LHCN-M2 (cell line): ENCODE measurements around the gene PLK5. TPM values are rescaled to one million over a fixed set of nuclear protein-coding genes. Genes with fewer than 3 reads are reported as not detected.
"Not testable (repeated sequence)": the region's sequence is repeated elsewhere in the genome, so short reads cannot be mapped to it uniquely, and the experiment has no call there.

Experiments
- DNase-seq: peaks from one replicate; pipeline ENCODE4 v3.0.0-alpha.2; 2012; ENCODE audit warnings: low read depth
- polyA plus RNA-seq: library from polyadenylated mRNA; unstranded; fragments of >200 nt; gene quantifications from one replicate; pipeline ENCODE4 v1.2.1, GENCODE V29; 2012; ENCODE audit warnings: missing spikeins
- total RNA-seq: library from RNA; depleted of rRNA; stranded (reverse); fragments of >200 nt; gene quantifications from 2 replicates; pipeline ENCODE4 v1.2.3, GENCODE V29; 2014; rRNA removed

Gene PLK5, protein sequence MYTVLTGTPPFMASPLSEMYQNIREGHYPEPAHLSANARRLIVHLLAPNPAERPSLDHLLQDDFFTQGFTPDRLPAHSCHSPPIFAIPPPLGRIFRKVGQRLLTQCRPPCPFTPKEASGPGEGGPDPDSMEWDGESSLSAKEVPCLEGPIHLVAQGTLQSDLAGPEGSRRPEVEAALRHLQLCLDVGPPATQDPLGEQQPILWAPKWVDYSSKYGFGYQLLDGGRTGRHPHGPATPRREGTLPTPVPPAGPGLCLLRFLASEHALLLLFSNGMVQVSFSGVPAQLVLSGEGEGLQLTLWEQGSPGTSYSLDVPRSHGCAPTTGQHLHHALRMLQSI
- total RNA-seq: not detected in 2 replicates
- polyA plus RNA-seq: not detected

DNA sequence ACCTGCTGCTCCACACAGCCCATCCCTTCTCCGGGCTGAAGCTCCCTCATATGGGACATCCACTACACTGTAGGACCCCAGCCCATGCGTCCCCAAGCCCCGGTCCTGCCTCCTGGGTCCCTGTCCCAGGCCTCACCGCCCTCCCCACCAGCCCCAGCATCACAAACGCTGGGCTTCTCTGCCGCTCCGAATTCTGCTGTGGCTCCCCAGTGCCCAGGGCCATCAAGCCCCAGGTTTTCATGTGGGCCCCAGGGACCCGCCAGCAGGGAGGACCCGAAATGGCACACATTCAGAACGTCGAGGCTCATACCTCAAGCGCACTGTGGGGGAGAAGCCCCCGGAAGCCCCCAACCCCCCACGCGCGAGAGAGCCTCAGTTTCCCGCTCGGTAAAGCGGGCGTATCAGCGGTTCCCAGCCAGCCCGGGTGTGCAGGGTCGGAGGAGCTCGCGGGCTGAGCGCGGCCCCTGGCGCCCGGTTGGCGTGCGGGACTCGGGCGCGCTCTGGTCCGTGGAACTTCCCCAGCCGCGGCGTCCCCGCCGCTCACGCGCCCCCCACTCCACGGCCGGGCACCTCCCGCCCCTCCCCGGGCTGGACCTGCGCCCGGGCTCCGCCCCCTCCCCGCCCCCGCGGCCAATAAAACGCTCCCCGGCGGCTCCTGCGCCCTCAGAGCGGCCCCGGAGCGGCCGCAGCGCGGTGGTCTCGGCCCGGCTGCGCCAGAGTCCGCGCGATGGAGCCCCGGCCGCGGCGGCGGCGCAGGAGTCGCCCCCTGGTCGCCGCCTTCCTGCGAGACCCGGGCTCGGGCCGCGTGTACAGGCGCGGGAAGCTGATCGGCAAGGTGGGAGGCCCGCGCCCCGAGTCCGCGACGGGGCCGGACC, at the start of gene PLK5:
TSS of gene PLK5 (plus strand) at position 666 of the 875 bp plus-strand sequence. CDS start 2,920 bp downstream, outside the sequence.
- no peak for DNase-seq

DNA sequence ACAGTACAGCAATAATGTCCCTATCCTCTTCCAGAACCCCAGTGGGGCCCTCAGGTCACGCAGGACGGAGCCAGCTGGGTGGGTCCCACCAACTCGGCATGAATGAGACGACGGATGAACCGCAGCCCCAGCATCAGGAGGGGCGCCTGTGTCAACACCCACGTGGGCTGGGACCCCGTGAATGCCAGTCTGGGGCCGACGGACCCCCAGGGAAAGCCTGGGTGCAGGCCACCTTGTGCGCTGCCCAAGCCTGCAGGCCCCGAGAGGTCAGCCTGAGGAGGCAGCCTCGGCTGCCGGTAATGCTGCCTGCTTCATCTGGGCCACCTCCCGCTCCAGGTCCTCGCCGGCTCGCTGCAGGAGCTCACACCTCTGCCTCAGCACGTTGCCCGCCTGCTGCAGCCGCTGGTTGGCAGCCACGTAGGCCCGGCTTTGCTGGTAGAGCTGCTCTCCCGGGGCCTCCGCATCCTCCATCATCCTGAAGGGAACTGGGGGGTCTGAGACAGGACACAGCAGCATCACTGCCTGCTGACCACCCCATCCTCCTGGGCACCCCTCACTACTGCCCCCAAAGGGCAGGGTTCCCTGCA, 49.0 kb upstream of the PLK5 start:
- DNase-seq: no peak

DNA sequence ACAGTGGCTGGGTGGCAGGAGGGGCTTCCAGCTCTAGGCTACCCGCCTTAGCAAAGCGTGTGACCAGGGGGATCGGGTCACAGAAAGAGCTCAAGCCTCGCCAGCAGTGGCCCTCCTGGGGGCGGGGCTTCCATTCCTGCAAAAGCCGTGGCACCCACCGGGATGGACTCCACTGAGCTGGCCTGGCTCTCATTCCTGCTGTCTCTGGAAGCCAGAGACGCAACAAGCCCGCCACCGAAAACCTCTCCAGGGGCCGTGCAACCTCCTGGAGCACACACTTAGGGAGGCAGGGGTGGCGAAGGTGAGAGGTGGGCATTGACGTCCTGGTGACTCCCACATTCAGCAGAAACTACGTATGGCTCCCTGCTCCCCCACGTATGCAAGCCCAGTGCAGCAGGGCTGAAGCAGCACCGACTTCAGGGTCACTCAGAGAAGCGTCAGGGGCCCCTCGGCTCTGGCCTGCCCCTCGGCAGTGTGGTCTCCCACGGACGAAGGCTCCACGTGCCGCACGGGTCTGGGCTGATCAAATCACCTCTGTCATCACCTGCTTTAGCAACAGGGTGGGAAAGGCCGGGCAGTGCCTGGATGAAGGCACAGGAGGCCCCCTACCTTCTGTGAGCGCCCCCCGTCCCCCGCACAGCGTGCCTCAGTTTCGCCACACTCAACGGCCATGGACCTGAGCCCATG, 48.0 kb upstream of the PLK5 start:
- DNase-seq: no peak

DNA sequence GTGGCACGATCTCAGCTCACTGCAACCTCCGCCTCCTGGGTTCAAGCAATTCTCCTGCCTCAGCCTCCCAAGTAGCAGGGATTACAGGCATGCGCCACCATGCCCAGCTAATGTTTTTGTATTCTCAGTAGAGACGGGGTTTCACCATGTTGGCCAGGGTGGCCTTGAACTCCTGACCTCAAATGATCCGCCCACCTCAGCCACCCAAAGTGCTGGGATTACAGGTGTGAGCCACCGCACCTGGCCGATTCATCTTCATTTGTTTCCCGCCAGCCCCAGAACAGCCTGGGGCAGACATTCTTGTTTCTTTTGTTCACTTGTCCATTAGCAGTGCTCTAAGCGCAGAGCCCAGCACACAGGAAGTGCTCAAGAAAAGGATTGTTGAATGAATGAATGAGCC, 46.8 kb upstream of the PLK5 start:
- not testable (repeated sequence) for DNase-seq

DNA sequence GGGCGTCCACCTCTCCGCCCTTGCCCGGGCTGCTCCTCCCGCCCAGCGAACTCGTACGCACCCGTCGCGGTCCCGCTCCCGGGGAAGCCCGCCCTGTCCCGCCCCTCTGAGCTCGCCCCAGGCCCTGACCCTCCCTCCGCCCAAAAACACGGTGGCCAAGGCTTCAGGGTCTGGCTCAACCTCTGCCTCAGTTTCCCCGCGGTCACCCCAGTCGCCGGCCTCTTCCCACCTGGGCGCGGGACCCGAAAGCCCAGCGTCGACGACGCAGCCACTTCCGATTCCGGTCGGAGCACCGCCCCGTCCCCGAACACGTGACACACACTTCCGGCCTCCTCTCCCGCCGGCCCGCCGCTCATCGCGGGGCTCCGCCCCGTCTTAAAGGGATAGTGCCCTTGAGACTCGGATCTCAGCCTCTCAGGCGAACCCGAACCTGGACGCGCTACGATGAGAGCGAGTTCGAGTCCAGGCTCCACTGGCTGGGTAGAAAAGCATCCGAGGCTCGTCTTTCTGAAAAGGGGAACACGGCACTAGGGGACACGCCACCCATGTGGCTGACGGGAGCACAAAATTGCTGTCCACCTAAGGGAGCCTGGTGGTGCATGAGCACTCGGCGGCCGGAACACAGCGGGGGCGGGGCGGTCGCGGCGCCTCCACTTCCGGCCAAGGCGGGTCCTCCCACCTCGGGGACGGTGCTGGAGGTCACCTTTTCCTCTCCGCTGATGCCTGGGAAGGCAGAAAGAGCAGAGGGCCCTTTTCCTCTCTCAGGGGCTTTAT, 44.8 kb upstream of the PLK5 start, which contains the start of gene C19orf25:
TSS of gene C19orf25 (minus strand) at position 282 of the 774 bp plus-strand sequence. CDS start 312 bp downstream, outside the sequence.
- DNase-seq: peak; percentile 89

DNA sequence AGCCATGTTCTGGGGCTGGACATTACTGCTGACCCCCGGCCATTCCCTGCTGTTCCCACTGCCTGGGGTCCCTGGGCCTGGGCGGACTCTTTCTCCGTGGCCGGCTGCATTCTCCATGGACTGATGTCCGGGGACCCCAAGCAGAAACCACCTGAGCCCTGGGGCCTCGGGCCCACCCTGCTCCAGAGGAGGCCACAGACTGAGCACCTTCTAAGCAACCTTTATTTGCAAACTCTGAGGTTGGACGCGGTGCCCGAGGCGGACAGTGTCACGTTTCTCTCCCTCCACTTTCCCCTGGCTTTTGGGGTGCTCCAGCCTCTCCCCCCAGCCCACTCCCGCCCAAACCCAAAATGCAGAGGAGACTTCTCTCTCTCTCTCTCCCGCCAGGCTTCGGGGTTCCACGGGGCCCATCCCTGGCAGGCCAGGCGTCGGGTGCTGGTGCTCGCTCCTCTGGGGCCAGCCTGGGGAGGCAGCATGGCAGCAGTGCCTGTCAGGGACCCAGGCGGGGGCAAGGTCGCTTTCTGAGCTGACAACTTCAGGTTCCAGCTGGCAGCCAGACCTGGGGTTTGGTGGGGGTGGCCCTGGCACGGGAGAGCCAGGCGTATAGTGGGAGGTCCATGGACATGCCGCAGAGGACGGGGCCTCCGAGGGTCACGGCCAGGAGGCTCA, 42.5 kb upstream of the PLK5 start:
- no peak for DNase-seq

DNA sequence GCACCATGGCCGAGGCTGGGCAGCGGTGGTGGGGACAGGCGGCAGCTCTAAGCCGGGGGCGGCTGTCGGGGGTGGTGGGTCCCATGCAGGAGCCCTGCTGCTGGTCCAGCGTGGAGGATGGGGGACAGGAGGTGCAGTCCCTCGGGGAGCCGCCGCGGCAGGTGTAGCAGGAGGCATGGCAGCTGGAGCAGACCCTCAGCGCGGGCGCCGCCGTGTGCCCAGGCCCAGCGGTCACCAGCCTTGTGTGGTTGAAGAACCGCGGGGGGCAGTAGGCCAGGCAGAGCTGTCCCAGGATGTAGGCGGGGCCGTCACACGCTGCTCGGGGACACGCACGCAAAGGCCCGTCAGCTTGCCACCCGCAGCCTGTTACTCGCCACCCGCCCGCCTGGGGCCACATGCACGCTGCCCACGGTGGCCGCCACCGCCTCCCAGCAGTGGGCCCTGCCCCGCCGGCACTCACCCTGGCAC, 42.0 kb upstream of the PLK5 start:
- DNase-seq: no peak

DNA sequence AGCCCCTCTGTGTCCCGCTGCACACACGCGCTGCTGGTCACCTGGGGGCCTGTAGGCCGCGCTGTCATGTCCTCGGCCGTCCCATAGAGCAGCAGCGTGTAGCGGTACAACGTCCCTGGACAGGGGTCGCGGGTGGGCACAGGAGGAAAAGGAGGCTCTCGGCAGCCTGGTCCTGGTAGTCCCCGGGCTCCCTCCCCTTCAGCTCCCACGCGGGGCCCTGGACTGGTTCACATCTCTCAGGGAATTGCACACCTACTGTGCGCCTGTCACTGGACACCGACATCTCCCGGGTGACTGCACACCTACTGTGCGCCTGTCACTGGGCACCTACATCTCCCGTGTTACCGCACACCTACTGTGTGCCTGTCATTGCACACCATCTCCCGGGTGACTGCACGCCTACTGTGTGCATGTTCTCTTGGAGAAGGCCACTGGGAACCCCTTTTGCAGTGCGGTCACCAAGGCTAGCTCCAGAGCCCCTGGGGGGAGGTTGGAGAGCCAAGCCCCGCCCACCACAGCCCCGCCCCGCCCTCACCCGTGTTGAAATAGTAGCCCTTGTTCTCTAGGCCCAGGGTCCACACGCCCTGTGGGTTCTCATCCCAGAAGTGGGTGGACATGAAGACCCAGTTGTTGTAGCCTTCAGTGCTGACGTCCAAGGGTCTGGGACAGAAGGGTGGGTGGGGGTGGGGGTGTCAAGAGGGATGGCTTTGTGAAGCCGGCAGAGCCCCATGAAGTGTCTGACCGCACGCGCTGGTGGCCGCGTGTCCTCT, 41.3 kb upstream of the PLK5 start:
- no peak for DNase-seq

DNA sequence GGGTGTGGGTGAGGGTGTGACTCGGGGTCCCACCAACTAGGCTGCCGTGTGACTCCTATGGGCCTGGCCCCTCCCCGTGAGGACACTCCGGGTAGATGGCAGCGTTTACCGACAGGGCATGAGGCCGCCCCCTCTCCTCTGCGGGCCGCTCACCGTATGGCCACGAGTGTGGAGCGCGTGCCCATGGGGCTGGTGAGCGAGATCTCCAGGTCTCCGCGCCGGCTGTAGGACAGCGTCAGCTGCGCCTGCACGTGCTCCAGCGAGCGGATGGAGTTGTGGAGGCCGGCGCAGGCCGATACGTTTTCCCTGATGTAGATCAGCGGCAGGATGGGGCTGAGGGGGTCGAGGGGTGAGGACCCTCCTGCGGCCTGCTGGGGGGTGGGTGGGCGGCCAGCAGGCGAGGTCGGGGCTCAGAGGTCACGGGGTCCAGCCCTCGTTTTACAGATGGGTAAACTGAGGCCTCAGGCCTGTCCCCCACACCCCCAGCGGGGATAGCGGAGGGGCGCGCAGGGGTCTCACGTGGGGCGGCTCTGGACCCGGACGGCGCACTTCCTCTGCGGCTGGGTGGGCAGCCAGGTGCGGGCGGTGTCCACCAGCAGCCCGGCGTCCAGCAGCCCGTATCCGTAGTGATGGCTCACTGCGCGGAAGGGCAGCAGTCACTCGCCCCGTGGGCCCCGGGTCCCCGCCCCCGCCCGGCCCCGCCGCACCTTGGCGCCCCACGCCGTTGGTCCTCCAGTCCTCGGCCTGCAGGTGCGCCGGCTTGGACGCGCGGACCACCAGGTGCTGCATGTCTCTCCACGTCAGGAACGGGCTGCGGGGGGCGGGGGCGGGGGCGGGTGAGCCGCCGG, 40.5 kb upstream of the PLK5 start:
- DNase-seq: no peak

DNA sequence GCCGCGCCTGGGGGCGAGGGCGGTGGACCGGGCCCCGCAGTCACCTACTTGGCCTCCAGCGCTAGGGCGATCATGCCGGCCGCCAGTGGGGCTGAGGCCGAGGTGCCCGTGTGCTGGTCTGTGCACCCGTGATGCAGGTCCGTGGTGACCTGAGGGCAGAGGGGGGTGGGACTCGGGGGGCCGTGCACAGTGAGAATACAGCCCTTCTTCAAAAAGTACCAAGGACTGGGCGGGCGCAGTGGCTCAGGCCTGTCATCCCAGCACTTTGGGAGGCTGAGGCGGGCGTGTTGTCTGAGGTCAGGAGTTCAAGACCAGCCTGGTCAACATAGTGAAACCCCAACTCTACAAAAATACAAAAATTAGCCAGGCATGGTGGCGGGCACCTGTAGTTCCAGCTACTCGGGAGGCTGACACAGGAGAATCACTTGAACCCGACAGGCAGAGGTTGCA, 39.9 kb upstream of the PLK5 start:
- DNase-seq: no peak

DNA sequence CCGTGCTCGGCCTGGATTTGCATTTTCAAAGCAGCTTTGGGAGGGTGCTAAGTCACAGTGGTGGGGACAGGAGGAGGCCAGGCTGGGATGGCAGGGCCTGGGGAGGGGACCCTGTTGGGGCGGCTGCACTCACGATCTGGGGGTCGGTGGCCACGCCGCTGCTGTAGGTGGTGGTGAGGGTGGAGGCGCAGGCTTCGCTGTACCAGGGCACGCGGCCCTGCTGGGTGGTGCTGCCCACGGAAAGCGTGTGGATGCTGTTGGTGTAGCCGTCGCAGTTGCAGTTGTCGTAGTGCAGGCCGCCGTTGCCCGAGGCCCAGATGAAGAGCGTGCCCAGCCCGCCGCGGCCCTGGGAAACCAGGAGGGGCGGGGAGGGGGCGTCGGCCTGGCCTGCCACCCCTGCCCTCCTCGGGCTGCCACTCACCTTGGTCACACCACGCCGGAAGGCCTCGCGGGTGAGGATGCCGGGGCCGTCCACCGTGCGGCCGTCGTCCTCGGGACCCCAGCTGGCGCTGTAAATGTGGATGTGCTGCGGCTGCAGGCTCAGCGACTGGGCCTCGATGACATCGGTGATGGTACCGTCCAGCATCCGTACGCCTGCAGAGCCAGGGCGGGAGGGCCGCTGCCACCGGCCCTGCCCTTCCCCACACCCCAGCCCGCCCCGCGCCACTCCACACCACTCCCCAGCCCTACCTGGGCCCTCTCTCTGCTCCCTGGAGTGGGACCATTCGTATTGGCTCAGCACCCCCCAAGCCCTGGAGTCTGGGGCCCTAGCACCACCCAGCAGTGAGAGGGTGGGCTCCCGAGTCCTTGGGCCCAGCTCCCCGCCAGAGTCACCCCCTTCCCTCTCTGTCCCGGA, 36.9 kb upstream of the PLK5 start:
- no peak for DNase-seq

DNA sequence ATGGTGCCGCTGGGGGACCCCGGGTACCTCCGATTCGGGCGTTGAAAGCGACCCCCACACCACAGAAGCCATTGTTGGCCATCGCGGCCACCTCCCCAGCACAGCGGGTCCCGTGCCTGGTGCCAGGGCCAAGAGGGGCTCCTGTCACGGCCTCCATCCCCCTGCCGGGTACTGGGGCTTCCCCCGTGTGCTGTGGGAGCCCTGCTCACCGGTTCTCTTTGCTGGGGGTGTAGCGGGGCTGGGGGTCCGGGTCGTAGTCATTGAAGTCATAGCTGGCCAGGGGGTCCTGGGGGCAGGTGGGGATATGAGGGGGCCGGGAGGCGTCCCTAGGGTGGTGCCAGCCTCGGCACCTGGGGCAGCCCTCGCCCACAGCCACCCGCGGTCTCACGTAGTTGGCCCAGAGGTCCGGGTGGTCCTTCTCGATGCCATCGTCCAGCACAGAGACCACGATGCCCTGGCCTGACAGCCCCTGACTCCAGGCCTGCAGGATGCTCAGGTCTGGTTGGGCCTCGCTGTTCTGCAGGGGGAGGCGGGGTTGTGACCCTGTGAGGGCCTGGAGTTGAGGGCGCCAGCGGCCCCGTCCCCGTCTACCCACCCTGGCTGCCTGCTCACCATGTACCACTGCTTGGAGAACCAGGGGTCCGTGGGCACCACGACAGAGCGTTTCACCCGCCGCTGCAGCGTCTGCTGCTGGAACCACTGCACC, 36.1 kb upstream of the PLK5 start:
- no peak for DNase-seq

DNA sequence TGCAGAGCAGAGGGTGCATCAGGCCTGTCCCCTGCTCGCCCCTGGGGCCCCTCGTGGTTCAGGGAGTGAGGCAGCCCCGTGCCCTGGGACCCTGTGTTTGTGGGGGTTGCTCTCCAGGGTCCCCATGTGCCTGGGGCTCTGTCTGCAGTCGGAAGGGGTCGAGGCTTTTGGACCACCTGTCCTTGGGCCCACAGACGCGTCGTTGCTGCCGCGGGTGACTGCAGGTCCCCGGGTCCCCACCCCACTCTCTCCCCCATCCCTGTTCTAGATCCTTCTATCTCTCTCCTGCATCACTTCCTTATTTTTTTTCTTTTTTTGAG, 35.6 kb upstream of the PLK5 start:
- DNase-seq: no peak

DNA sequence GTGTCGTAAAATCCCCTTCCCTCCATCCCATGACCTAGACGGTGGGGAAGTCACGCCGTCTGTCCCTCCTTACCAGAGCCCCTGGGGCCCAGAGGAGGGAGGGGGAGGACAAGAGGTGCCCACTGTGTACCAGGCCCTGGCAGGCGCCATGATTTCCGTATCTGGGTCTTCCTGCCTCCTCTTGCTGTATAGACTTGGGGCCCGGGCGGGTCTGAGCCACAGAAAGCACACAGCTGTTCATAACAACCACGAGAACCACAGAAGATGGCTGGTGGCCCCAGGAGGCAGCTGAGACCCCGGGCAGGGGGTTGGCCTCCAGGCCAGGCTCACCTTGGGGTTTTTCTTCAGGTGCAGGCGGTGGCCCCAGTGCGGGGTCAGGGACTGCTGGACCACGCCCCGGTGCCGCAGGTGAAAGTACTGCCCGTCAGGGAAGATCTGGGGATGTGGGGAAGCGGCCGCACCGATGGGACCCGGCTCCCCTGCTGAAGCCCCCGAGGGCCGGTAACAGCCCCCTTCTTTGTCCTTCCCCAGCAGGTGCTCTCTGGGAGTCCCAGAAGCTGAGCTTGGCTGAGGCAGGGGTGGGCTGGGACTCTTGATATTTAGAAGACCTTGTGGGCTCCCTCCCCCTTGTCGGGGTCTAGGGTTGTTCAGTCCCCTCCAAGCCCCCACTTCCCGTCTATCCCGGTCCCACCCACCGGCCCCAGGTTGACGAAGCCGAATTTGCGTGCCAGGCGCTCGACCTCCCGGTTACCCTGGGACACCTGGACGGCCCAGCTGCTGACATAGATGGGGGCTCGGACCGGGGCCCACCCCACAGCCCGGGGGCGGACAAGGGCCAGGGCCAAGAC, 34.2 kb upstream of the PLK5 start:
- peak; percentile 43 for DNase-seq

DNA sequence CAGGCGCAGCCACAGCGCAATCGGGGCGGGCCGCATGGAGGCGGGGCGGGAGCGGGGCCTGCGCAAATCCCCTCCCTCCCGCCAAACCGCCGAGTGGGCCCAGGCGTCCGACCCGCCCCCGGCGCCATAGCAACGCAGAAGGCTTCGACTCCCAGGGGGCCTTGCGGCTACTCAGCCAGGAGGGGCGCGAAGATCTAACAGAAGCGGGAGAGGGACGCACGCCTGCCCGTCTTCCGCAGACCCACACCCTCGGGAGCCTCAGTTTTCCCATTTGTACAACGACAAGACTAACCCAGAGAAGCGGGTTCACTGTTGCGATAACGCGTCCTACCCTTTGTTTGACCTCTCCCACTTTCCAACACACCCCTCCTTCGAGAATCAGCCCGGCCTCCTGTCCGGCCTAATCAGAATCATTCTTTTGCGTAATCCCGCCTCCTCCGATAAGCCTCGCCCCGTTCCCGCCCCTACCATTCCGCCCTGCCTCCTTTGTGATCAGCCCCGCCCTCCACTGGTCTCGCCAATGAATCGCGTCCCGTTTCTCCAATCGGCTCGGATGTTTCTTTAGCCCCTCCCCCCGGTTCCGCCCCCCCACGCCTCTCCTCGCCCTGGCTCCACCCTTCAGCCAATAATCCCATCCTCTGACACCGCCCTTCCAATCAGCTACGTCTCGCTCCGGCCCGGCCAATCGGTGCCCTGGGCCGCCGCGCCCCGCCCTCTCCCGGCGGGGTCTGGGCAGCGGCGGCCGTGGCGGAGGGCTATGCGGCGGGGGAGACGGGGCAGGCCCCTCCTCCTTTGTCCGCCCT, 33.4 kb upstream of the PLK5 start, which contains the start of gene PCSK4:
TSS of gene PCSK4 (minus strand) at position 40 of the 803 bp plus-strand sequence. CDS start at position 36, 4 bp downstream.
- peak; percentile 98 for DNase-seq
